NCI-H1105 (cell line): Measurements from ENCODE around the gene STMP1.
"Not testable (repeated sequence)": the region's sequence is repeated elsewhere in the genome, so short reads cannot be mapped to it uniquely, and the experiment has no call there.

ENCODE experiments used
- DNase-seq: peaks from one replicate; lab custom pipeline; 2025; lab: John Stamatoyannopoulos, UW

STMP1 gene

DNA sequence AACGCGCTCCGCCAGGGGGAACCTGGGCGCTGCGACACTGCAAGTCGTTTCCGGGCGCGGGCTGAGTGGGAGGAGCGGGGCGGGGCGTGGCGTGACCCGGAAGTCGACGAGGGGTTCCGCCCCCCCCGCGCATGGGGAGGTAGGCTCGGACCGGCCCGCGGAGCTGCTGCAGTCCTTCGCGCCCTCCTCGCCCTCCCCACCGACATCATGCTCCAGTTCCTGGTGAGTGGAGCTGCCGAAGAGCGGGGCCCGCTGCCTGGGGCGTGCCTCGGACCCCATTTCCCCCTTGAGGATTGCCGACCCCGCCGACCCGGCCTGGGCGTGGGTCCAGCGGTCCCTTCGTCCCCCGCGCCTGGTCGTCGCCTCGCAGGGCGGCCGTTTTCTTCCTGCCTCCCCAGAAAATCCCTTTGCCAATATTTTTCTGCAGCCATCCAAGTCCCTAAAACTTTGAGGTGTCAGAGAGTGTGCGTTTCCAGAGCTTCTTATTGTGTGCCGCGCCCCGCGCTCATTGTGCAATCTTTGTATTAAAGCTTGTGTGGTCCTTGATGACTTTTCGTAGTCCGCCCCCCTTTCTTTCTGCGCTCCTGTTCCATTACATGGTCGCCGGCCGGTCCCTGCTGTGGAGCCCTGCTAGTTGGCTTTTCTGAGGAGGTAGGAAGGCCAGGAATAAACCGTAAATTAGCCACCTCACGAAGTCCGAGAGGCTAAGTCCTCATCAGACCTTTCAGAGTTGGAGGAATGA lies at the start of gene STMP1:
TSS of gene STMP1 (plus strand) at position 142 of the 742 bp plus-strand sequence.
- peak; percentile 96 for DNase-seq

DNA sequence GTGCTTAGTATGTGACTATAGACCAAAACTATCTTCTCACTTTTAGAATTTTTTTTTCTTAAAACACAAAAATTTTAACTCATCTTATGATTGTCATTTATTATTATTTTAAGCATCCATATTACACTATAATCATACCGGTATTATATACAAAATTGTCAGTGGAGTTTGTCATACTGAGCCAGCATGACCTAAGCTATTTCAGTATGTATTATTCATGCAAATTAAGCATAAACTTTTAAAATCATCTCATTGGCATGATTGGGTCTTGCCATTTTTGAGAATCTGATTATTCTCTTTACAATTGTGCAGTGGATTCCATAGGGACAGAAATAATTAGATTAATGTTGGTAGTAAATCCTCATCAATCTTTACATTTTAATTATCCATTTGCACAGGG lies 46.2 kb upstream of the STMP1 start:
- DNase-seq: no peak

DNA sequence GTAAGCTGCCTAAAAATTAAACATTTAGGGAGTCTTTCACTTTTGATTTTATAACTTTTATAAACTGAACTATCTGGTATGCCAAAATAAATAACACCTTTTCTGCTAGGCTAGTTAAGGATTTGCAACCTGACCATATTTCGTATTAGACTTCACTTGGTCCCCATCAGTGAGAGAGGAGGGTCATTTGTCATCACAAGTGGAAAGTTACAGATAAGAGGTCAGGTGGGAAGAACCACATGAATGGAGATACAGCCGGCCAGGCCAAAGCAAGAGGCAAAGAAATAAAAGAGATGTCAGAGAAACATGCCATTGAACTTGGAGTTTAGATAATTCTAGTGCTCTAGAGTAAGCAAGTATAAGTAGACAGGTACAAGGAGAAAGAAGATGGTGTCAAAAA lies 44.5 kb upstream of the STMP1 start:
- DNase-seq: no peak

DNA sequence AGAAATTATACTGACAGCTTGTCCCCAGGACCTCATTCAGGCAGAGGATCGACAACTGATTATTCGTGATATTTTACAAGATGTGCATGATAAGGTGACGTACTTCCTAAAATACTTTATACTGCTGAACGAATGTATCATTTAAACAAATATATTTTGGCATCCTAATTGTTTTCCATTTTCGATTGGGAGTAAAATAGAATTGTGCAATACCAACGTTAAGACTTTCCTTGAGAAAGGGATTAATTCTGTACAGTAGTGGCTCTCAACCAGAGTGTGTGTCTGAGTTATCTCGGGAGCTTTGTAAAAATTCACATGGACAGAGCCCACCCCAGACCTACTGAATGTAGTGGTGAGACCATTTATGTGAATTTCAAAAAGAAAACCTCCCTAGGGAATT lies 43.8 kb upstream of the STMP1 start:
- no peak for DNase-seq

DNA sequence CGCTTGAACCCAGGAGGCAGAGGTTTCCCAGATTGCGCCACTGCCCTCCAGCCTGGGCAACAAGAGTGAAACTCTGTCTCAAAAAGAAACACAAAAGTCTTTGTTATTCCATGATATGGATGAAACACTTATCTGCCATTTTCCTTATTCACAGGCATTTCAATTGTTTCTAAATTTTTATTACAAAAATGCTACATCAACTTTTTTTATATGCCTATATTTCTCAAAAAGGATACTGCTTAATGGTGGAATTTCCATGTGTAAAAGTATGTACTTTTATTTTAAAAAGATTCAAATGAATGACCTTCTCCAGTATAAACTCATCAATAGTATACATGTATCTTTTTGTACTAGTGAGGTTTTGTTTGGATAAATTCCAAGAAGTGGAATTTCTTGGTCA lies 41.9 kb upstream of the STMP1 start:
- DNase-seq: no peak

DNA sequence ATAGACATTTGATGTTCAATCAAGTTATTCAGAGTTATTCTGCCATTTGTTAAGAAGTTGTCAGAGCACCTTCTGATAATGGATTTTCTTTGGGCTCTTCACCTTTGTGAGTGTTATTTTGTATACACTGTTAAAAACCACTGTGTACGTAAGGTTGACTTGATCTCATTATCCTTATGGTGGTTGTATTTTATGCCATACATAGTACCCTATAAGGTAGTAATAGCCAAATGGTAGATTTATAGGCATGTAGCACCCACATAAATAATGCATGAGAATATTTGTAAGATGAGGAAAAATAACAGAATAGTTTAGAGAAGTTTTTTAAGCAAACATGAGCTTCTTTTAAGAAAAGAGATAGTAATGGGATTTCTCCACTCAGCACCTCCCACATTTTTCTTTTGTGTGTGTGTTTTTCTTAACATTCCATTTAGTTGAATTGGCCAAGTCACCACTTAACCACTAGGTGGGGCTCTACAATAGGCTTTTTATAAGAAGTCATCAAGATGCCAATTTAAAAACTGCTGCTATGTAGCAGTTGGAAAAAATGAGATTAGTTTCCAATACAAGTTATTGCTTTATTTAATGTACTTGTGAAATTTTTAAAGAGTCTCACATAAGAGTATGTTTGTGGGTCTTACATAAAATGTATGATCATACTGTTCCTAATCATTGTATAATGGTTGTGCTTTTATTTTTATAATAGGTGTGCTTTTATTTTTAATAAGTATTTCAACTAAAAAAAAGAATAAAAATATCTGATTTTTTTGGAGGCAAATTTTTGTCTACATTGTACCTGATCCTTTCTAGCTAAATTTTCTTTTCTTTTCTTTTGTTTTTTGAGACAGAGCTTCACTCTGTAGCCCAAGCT lies 41.1 kb upstream of the STMP1 start:
- peak; percentile 51 for DNase-seq

DNA sequence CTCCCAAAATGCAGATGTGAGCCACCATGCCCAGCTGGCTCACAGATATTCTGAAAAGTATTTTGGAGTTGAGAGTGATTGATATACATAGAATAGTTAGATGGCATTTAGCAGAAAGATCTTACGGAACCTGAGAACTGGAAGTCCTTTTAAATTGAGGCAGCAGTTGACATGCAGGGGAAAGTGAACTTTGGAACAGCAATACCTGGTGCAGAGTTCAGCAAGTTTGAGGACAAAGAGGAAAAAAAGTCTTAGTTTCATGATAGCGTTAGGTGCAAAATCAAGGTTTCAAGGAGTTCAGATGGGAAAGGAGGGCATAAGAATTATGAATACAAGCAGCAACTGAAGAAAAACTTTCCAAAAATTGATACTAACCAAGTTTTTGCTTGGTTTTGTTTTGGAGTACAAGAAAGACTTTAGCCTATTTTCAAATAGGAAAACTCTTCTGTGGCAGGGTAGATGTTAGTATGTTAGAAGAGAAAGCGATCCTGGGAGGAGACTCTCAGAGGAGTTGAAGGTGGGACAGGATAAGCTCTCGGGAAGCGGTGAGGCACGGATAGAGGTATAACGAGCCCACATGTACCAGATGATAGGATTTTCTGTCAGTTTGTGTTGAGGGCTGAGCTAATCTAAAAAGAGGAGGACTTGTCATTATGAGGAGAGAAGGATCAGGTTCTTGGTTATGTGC lies 28.0 kb upstream of the STMP1 start:
- DNase-seq: no peak

DNA sequence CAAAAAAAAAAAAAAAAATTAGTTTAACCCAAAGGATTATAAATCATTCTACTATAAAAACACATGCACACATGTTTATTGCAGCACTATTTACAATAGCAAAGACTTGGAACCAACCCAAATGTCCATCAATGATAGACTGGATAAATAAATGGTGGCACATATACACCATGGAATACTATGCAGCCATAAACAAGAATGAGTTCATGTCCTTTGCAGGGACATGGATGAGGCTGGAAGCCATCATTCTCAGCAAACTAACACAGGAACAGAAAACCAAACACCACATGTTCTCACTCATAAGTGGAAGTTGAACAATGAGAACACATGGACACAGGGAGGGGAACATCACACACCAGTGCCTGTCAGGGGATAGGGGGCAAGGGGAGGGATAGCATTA lies 22.6 kb upstream of the STMP1 start:
- DNase-seq: not testable (repeated sequence)

DNA sequence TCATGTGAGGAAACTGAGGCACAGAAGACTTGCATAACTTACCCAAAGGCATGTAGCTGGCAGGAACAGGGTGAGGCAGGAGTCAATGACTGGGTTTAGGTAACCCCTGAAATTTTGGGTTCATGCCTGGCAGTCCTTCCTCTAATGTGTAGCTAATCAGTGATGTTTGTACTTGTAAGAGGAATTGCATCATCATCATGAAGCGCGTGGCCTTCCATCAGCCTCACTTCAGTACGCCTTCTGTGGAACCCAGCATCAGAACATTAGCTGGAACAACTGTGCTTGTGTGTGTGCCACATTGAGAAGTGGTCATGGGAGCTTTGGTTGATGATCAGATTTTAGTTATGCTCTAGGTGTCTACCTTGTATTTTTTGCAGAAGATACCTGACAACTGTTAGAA lies 18.2 kb upstream of the STMP1 start:
- no peak for DNase-seq

DNA sequence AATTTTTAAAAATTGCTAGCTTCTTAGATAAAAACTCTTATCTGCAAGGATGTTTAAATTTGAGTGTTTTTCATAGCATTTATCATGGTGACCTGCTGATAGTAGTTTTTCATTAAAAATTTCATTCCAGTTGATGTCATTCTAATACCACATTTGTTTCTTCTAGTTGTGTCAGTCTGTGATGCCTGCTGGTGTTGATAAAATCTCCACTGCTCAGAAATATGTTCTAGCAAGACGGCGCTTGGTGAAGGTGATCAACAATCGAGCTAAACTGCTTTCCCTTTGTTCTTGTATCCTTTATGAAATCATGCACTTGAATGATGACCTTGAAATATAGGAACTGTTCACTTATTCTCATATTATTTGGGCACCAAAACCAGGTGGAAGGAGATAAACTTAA lies 17.6 kb upstream of the STMP1 start:
- no peak for DNase-seq

DNA sequence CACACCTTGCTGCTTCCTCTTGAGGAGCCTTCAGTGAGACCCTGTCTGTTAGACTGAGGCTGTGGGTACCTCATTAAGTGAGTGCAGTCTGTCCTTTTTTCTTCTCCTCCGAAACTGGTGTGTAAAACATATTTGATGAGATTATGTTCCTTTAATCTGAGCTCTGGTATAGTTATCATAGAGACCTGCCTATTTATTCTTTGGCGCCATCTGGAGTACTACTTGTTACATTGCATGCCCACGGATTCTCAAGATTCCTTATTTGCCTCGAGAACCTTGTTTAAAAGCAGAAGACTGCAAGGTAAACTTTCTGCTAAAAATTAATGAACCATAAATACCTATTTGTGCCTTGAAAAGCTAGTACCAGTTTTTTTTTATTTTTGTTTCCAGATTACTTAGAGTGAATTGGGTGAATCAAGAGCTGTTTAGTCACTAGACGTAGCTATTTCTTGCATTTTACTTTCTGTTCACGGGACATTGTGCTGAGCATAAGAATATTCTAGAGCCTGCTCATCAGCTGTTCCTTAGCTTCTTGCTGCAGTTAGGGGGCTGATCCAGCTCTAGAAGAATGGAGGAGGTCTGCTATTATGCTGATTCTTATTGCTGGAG lies 16.9 kb upstream of the STMP1 start:
- DNase-seq: peak; percentile 56

DNA sequence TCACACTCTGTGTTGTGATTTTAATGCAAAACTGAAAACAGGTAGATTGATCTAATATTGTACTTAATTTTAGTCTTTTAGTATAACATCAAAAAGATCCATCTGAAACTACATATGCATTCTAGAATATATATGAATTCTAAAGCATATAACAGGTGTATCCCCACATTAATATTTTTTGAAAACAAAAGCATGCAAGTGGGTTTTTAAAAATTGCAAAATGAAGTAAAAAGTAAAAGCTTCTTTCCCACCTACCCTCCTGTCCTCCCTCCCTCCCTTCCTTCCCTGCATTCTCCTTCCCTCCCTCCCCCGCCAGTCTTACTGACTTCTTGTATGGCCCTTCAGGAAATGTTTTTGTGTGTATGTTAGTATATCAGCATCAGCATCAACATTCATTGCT lies 14.6 kb upstream of the STMP1 start:
- DNase-seq: no peak

DNA sequence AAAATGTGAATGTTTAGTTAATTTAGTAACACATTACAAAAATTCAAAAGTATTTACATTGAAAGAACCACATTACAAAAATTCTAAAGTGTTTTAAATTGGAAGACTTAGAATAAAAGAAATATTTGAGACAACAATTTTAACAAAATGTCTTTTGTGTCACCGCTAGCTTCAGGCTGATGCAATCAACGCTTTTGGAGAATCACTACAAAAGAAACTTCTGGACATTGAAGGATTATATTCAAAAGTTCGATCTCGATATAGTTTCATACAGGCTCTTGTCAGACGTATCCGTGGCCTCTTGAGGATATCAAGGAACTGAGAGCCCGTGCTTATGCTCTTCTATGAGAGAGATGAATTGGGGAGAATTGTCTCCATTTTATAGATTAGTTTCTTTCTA lies 14.1 kb upstream of the STMP1 start:
- DNase-seq: no peak

DNA sequence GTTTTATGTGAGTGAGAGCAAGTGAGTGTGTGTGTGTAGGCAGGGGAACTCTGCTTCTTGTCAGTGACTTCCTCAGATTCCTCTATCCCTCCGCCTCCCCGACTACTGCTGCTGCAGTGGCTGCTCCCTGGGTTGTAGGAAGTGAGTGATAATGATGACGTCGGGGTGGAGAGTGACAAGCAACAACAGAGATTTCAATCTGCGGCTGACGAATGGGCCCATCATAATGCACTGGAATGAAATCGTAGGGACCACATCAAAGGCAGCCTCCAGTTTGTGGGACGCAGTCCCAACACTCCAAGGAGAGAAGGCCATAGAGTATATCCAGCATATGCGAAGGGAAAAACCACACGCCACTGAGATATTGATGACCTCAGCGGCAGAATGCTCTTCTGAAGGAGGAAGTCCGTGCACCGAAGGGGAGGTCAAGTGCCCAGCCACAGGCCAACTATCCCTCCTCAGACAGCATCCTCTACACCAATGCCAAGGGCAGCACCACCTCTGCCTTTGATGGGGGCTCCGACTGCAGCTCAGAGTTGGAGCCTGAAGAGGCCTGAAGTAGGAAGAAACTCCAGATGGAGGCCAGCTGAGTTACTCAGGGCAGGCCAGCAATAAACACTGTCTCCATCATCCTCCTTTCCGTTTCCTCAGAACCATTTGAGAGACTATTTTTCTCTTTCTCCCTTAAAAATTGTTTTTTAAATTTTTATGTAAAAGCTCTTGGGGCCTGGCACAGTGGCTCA lies 11.3 kb upstream of the STMP1 start:
- no peak for DNase-seq

DNA sequence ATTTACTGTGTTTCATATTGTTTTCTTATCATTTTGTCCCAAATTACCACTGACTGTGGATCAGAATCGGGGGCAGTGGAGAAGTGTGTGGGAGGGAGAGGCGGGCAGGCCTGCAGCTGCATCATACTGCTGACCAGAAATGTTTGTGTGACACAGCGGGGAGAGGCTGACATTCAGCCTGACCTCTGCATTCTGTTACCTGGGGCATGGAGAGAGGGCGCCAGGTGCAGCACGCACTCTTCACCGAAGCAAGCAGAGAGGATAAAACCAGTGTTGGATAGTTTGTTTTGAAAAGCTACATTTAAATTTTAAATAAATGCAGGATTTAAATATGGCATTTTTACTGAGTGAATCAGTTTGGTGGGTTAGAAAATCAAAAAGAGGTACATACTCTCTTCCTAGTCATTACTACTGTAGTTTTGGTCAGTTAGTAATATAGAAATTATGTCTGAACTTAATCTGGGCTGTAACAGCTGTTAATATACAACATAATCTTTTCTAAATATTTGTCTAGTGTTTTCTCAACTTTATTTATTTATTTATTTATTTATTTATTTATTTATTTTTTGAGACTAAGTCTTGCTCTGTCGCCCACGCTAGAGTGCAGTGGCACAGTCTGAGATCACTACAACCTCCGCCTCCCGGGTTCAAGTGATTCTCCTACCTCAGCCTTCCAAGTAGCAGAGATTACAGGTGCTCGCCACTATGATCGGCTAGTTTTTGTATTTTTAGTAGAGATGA lies 8.8 kb upstream of the STMP1 start:
- no peak for DNase-seq

DNA sequence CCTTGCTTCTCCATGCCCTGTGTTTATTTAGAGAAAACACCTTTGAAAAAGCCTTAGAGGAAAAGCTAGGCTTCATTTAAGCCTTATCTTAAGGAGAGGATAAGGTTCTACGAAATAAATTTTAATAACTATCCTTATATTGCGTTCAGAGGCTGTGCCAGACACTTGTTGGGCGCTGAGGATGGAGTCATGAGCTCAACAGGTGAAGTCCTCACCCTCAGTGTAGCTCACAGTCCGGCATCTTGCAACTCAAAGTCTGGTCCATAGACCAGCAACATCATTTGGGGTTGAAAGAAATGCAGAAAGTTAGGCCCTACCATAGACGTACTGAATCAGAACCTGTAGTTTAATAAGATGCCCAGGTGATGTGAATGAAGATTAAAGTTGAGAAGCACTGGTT lies 3.8 kb upstream of the STMP1 start:
- DNase-seq: no peak

DNA sequence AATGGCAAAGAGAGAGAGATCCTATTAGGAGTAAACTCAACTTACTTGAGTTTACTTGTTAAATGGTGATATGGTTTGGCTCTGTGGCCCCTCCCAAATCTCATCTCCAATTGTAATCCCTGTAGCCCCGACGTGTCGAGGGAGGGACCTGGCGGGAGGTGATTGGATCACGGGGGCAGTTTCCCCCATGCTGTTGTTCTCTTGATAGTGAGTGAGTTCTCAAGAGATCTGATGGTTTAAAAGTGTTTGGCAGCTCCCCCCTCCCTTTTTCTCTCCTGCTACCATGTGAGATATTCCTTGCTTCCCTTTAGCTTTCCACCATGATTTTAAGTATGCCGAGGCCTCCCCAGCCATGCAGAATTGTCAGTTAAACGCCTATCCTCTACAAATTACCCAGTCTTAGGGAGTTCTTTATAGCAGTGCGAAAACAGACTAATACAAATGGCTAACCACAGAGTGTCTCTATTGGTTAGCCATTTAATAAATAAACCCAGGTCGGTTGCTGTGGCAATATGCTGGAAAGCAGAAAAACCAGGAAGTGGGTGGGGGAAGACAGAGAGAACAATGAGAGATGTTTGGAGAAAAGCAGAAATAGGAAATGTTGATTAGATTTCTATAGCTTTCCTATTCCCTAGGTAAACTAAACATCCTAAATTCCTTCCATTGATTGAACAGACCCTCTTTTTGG lies 3.0 kb upstream of the STMP1 start:
- no peak for DNase-seq

DNA sequence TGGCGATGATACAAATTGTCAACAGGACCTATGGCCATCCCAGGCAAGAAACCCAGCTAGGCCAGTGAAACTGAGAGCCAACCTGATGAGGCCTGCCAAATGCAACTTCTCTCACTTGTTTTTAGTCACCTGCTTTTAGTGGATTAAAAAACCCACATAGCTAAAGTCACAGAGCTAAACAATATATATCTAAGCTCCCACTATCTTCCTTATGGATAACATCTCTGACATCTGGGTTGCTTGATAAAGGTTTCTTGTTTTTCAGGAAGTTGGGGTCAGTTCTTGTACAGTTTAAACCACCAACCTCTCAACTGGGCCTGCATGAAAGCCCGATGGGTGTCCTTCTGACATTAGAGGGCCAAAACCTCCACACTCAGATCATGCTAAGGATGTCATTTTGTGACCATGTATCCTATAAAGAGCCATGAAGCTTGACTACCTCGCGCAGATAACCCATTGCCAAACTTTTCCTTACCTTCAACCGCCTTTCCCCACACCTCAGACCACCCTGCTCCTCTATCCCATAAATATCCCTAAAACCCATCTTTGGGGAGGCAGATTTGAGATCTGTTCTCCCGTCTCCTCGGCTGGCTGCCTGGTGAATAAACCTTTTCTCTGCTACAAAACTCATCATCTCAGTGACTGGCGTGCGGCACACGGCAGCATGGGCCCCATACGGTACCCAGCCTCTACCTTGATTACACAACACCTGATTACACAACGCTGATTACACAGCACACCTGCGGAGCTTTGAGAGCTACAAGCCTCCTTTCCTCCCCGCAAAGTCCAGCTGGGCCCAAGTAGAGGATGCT lies 797 bp upstream of the STMP1 start:
- DNase-seq: no peak

DNA sequence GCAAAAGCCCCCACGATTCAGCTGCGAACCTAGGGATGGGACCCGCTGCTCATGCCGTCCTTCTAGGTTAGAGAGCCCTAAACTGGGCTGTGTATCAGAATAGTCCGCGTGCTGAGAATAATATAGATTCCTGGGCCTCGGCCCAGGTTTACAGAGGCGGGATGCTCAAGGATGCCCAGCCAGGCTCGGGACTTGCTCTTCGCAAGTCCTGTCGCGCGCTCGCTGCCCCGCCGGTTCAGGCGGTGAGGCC lies 266 bp upstream of the STMP1 start:
- DNase-seq: no peak

DNA sequence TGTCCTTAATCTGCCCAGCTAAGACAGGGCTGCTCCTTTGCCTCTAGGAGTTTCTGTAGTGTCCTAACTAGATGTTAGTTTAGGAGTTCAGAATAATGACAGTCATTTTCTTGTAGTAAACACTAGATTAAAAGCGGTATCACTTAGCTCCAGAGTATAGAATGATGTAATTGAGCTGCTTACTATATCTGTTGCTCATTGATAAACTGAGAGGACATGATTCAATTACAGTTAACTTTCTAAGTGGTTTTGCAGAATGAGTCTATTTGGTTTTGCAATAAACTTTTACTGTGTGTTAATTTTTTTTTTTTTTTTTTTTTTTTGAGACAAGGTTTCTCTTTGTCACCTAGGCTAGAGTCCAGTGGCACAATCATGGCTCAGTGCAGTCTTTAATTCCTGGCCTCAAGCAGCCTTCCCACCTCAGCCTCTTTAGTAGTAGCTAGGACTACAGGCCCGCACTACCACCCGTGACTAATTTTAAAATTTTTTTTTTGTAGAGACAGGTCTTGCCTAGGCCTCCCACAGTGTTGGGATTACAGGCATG lies 1.8 kb downstream of the STMP1 start:
- DNase-seq: no peak
